ENCODE data around the gene BIRC6.
"Not testable (repeated sequence)": the region's sequence is repeated elsewhere in the genome, so short reads cannot be mapped to it uniquely, and the experiment has no call there.

The BIRC6 gene

GRCh38 chr2:32522770-32523169, 165.9 kb downstream of the BIRC6 start:
- DNase-seq: no peak

GRCh38 chr2:32523686-32524085, 166.9 kb downstream of the BIRC6 start:
- no peak for DNase-seq

- DNase-seq: no peak
Observed at GRCh38 chr2:32532341-32532740, 175.5 kb downstream of the BIRC6 start.

- DNase-seq: no peak
Observed at GRCh38 chr2:32532961-32533360, 176.1 kb downstream of the BIRC6 start.

GRCh38 chr2:32534831-32535230, 178.0 kb downstream of the BIRC6 start:
- no peak for DNase-seq

- DNase-seq: no peak
Observed at GRCh38 chr2:32538735-32539134, 181.9 kb downstream of the BIRC6 start.

GRCh38 chr2:32552483-32552882, 195.7 kb downstream of the BIRC6 start:
- DNase-seq: not testable (repeated sequence)

GRCh38 chr2:32553829-32554432, 197.1 kb downstream of the BIRC6 start:
- DNase-seq: peak in 2 of 3 experiments; percentile 26 to 59

- no peak for DNase-seq
Observed at GRCh38 chr2:32558492-32558891, 201.7 kb downstream of the BIRC6 start.

GRCh38 chr2:32559136-32559535, 202.3 kb downstream of the BIRC6 start:
- DNase-seq: no peak

- no peak for DNase-seq
Observed at GRCh38 chr2:32562906-32563305, 206.1 kb downstream of the BIRC6 start.

GRCh38 chr2:32564417-32565035, 207.7 kb downstream of the BIRC6 start:
- DNase-seq: no peak

- DNase-seq: no peak
Observed at GRCh38 chr2:32565902-32566301, 209.1 kb downstream of the BIRC6 start.

GRCh38 chr2:32572030-32572429, 215.2 kb downstream of the BIRC6 start:
- no peak for DNase-seq

- DNase-seq: no peak
Observed at GRCh38 chr2:32572737-32573136, 215.9 kb downstream of the BIRC6 start.

- no peak for DNase-seq
Observed at GRCh38 chr2:32591669-32592463, 235.0 kb downstream of the BIRC6 start.

- DNase-seq: no peak
Observed at GRCh38 chr2:32594573-32594972, 237.8 kb downstream of the BIRC6 start.

GRCh38 chr2:32611366-32611765, 254.5 kb downstream of the BIRC6 start:
- DNase-seq: no peak

GRCh38 chr2:32611771-32612170, 254.9 kb downstream of the BIRC6 start:
- DNase-seq: no peak

- DNase-seq: no peak
Observed at GRCh38 chr2:32614084-32614483, 257.3 kb downstream of the BIRC6 start.

- no peak for DNase-seq
Observed at GRCh38 chr2:32617599-32618189, 260.9 kb downstream of the BIRC6 start.

GRCh38 chr2:32622570-32623310, 265.9 kb downstream of the BIRC6 start:
- no peak for DNase-seq

GRCh38 chr2:32623311-32623706, 266.5 kb downstream of the BIRC6 start:
- no peak for DNase-seq
